A673 (cell line): ENCODE results near the gene PMPCA. TPM values are rescaled to one million over a fixed set of nuclear protein-coding genes. Genes with fewer than 3 reads are reported as not detected.

Experiments
- BruUV-seq: library from RNA; stranded (reverse); fragments of 400-500 nt; replicated peaks from 2 replicates; lab custom pipeline; 2021; lab: Mats Ljungman, UMichigan
- CTCF ChIA-PET: fragments of 300-600 bp; sonication (Branson Sonifier 250); formaldehyde crosslinking; loops from one replicate; lab custom pipeline; 2022; ENCODE audit warnings: antibody characterized with exemption; lab: Charles Lee
- POLR2A ChIA-PET: fragments of 300-600 bp; sonication (Branson Sonifier 250); formaldehyde crosslinking; loops from one replicate; lab custom pipeline; 2022; ENCODE audit warnings: antibody characterized with exemption; ENCODE audit not compliant: low non-redundant PET; lab: Charles Lee
- DNase-seq: peaks from one replicate; pipeline ENCODE4 v3.0.0-alpha.2; 2015; ENCODE audit warnings: low spot score
- H3K27ac ChIP-seq: fragments of 200-600 bp; sonication (generic); 2 replicates; pipeline ENCODE4 v1.5.1; 2016; ENCODE audit warnings: mixed run types, low read depth, mild to moderate bottlenecking, mixed read lengths, antibody characterized with exemption, low read length; ENCODE audit not compliant: poor library complexity, severe bottlenecking
- H3K27me3 ChIP-seq: fragments of 200-600 bp; sonication (generic); replicated peaks from 2 replicates; pipeline ENCODE4 v1.6.1; 2017; ENCODE audit warnings: mixed run types, low read depth, mild to moderate bottlenecking, mixed read lengths, antibody characterized with exemption, low read length; ENCODE audit not compliant: insufficient read depth, poor library complexity
- H3K36me3 ChIP-seq: fragments of 200-600 bp; sonication (generic); 2 replicates; pipeline ENCODE4 v1.6.1; 2016; ENCODE audit warnings: mixed run types, mild to moderate bottlenecking, mixed read lengths, antibody characterized with exemption, low read length; ENCODE audit not compliant: insufficient read depth, poor library complexity, severe bottlenecking
- H3K4me1 ChIP-seq: fragments of 200-600 bp; sonication (generic); 2 replicates; pipeline ENCODE4 v1.6.1; 2017; ENCODE audit warnings: mixed run types, mild to moderate bottlenecking, mixed read lengths, antibody characterized with exemption, low read length; ENCODE audit not compliant: insufficient read depth, poor library complexity, severe bottlenecking
- H3K4me3 ChIP-seq: fragments of 200-600 bp; sonication (generic); 2 replicates; pipeline ENCODE4 v1.5.1; 2016; ENCODE audit warnings: low read depth, mixed run types, mild to moderate bottlenecking, mixed read lengths, low read length; ENCODE audit not compliant: poor library complexity, severe bottlenecking
- H3K9me3 ChIP-seq: fragments of 200-600 bp; sonication (generic); 2 replicates; pipeline ENCODE4 v1.6.1; 2016; ENCODE audit warnings: mixed run types, low read depth, mild to moderate bottlenecking, mixed read lengths, antibody characterized with exemption, low read length; ENCODE audit not compliant: poor library complexity, severe bottlenecking
- CTCF ChIP-seq: fragments of 300-800, 200-600 bp; sonication (generic); conservative IDR thresholded peaks from 2 replicates; pipeline ENCODE4 v1.5.1; 2017; ENCODE audit warnings: low read depth, mild to moderate bottlenecking, antibody characterized with exemption, low read length, moderate library complexity, mixed read lengths
- EZH2 ChIP-seq: fragments of 200-600 bp; sonication (generic); IDR thresholded peaks from 2 replicates; pipeline ENCODE4 v1.6.1; 2017; ENCODE audit warnings: borderline replicate concordance, low read depth, mild to moderate bottlenecking, mixed read lengths, antibody characterized with exemption, low read length; ENCODE audit not compliant: poor library complexity, severe bottlenecking
- intact Hi-C: fragments of 100-400 bp; cut with micrococcal nuclease; formaldehyde crosslinking; loops from one replicate; pipeline ENCODE4 v1.10.0; 2022; ENCODE audit not compliant: unreplicated experiment
- total RNA-seq: library from RNA; stranded (reverse); gene quantifications from 2 replicates; pipeline ENCODE4 v1.2.3, GENCODE V29; 2021

Gene PMPCA
- total RNA-seq, 1 experiment from 2014 or later = 94.8 TPM

DNA sequence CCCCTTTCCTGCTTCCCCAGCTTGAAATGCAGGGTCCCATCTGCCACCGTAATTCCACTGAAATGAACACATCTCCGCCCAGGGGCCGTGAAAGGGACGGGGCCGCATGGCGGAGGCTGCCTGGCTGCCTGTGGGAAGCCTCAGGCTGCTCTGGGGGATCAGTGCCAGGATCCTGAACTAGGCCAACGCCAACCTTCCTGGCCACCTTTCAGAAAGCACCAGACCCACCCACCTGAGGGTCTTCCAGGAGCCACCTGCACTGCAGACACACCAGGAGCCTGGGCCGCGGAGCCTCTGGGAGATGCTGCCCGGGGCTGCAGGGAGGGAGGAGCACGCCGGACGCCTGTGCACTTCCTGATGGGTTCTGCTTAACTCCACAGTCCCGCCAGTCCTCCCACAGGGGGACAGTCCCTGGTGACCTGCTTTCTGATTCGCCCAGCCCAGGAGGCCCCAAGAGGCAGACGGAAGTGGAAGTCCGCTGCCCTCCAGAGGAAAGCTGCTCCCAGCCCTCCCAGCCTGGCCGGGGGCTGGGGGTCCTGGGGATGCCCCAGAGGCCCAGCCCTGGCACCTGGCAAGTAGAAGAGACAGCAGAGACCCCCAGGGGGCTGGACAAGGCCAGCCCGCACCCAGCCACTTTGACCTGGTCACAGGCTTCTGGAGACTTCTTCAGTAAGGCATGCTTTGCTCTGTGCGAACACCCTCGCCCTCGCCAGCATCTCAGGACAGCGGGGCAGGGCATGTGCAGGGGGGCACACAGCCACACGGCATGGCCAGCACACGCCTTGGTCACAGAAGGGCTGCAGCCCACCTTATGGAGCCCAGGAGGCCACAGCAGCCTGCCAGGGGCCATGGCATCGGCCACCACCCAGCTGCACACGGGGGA lies 36.9 kb upstream of the PMPCA start, which contains the start of gene CARD9:
Gene CARD9, minus strand, starts transcription at position 370 of the 883 bp plus-strand sequence. CDS start 1,591 bp downstream, outside the sequence.
- no peak for TF ChIP-seq CTCF
- TF ChIP-seq EZH2 = no peak
- no peak within 1 kb of the TSS for H3K4me3 ChIP-seq
- POLR2A ChIA-PET = no interaction called here

GRCh38 chr9:136374183-136374575 lies 36.3 kb upstream of the PMPCA start:
- H3K36me3 ChIP-seq = peaks cover 5% of the 10 kb centered on the region
- intact Hi-C loops = no loop called here
- no peak overlapping the region for H3K4me3 ChIP-seq
- H3K27ac ChIP-seq = no peak overlapping the region
- H3K27me3 ChIP-seq = no peaks in the 10 kb centered on the region
- no peaks in the 10 kb centered on the region for H3K4me1 ChIP-seq
- ChIA-PET CTCF (no interaction called here), POLR2A (no interaction called here)
- DNase-seq = no peak
- no peak for TF ChIP-seq EZH2
- TF ChIP-seq CTCF = no peak
- BruUV-seq = no TSS peak
- H3K9me3 ChIP-seq = no peaks in the 10 kb centered on the region

More for the DNA sequence above, 36.9 kb upstream of the PMPCA start, which contains the start of gene CARD9:
- DNase-seq = no peak
- Histone ChIP-seq H3K9me3 (no peaks in the 10 kb centered on the region), H3K36me3 (no peaks in the 10 kb centered on the region), H3K27ac (peak within 1 kb of the TSS; percentile 37), H3K27me3 (no peaks in the 10 kb centered on the region), H3K4me1 (no peaks in the 10 kb centered on the region)
- BruUV-seq = no TSS peak
- CTCF ChIA-PET = no interaction called here
- intact Hi-C loops = no loop called here

DNA sequence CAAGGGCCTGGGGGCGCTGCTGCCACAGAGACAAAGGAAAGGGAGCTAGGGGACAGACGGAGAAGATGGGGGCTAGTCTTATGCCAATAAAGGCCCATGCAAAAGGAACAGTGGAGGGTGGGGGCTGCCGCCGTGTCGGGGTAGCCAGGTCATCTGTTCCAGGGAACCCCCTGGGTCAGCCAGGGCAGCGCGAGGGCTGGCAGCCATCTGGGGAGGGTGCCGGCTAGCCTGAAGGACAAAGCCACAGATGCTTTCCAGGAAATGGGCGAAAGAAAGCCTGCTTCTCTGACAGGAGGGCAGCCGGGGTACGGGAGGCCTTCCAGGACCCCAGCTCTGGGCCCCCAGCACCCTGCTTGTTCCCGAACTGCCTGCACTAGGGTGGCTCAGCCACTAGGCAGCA lies 35.4 kb upstream of the PMPCA start:
- POLR2A ChIA-PET = no interaction called here
- BruUV-seq = no TSS peak
- H3K27ac ChIP-seq = no peak overlapping the region
- peaks cover 10% of the 10 kb centered on the region for H3K36me3 ChIP-seq
- no peaks in the 10 kb centered on the region for H3K27me3 ChIP-seq
- no peak overlapping the region for H3K4me3 ChIP-seq
- DNase-seq = no peak
- no peaks in the 10 kb centered on the region for H3K9me3 ChIP-seq
- CTCF ChIA-PET = no interaction called here
- no peaks in the 10 kb centered on the region for H3K4me1 ChIP-seq
- TF ChIP-seq CTCF (no peak), EZH2 (no peak)
- intact Hi-C loops = no loop called here
